GM20431 (cell line): Measurements from ENCODE around the gene GAB2.

Experiments used
- in situ Hi-C: fragments of 300-500 bp; cut with MseI, MboI; formaldehyde crosslinking; loops from one replicate; pipeline ENCODE4 v1.15.0; 2020; ENCODE audit warnings: low sequenced_read_pairs; ENCODE audit not compliant: unreplicated experiment

Gene GAB2

GRCh38 chr11:78428773-78429172 is 11.2 kb upstream of the GAB2 start:
- in situ Hi-C loops: no loop called here

- in situ Hi-C loops: no loop called here
These were observed 10.6 kb upstream of the GAB2 start for GRCh38 chr11:78428266-78428636.

- in situ Hi-C loops: no loop called here
These were observed 10.1 kb upstream of the GAB2 start for GRCh38 chr11:78427615-78428265.

- in situ Hi-C loops: no loop called here
These were observed 9.2 kb upstream of the GAB2 start for GRCh38 chr11:78426845-78427244.

- in situ Hi-C loops: no loop called here
These were observed 7.9 kb upstream of the GAB2 start for GRCh38 chr11:78425399-78426070.

GRCh38 chr11:78424334-78425270 is 7.0 kb upstream of the GAB2 start:
- in situ Hi-C loops: no loop called here

GRCh38 chr11:78423241-78423640 is 5.6 kb upstream of the GAB2 start:
- in situ Hi-C loops: no loop called here

- in situ Hi-C loops: no loop called here
These were observed 3.2 kb upstream of the GAB2 start for GRCh38 chr11:78420796-78421209.

GRCh38 chr11:78420255-78420764 is 2.7 kb upstream of the GAB2 start:
- in situ Hi-C loops: no loop called here

- in situ Hi-C loops: loop anchor here (10.0 kb wide), 1 partner anchor 145 kb away; no protein-coding TSS in a partner anchor
These were observed 1.7 kb upstream of the GAB2 start for GRCh38 chr11:78419327-78419726.

GRCh38 chr11:78418584-78419211 is 1.1 kb upstream of the GAB2 start:
- in situ Hi-C loops: loop anchor here (10.0 kb wide), 1 partner anchor 146 kb away; no protein-coding TSS in a partner anchor

- in situ Hi-C loops: loop anchor here (10.0 kb wide), 1 partner anchor 147 kb away; no protein-coding TSS in a partner anchor
These were observed 416 bp upstream of the GAB2 start for GRCh38 chr11:78417888-78418583.

GRCh38 chr11:78416285-78417174 is 1.1 kb downstream of the GAB2 start:
- in situ Hi-C loops: loop anchor here (10.0 kb wide), 1 partner anchor 148 kb away; no protein-coding TSS in a partner anchor

GRCh38 chr11:78415338-78415737 is 2.3 kb downstream of the GAB2 start:
- in situ Hi-C loops: loop anchor here (10.0 kb wide), 1 partner anchor 149 kb away; no protein-coding TSS in a partner anchor

GRCh38 chr11:78414321-78415051 is 3.1 kb downstream of the GAB2 start:
- in situ Hi-C loops: loop anchor here (10.0 kb wide), 1 partner anchor 150 kb away; no protein-coding TSS in a partner anchor

- in situ Hi-C loops: no loop called here
These were observed 9.0 kb downstream of the GAB2 start for GRCh38 chr11:78408619-78409018.

- in situ Hi-C loops: no loop called here
These were observed 10.9 kb downstream of the GAB2 start for GRCh38 chr11:78406568-78407196.
